Caco-2 (cell line): ENCODE data around the gene TMX2. TPM values are rescaled to one million over a fixed set of nuclear protein-coding genes. Genes with fewer than 3 reads are reported as not detected.
A peak's percentile ranks its signal among the peaks of the same experiment; 100 is the strongest.

ENCODE experiments used
- BruUV-seq: library from RNA; stranded (reverse); fragments of 400-500 nt; replicated peaks from 2 replicates; lab custom pipeline; 2021; lab: Mats Ljungman, UMichigan
- CTCF ChIA-PET: fragments of 300-600 bp; sonication (Branson Sonifier 250); formaldehyde crosslinking; loops from one replicate; lab custom pipeline; 2022; ENCODE audit warnings: antibody characterized with exemption; lab: Charles Lee
- POLR2A ChIA-PET: fragments of 300-600 bp; sonication (Branson Sonifier 250); formaldehyde crosslinking; loops from one replicate; lab custom pipeline; 2022; ENCODE audit warnings: antibody characterized with exemption; lab: Charles Lee
- DNase-seq, 2 experiments: peaks; one replicate each; pipeline versions ENCODE4 v3.0.0 to v3.0.0-alpha.2; 2020 to 2022
- H3K27me3 ChIP-seq: replicated peaks from 2 replicates; pipeline ENCODE4 v1.6.0; 2011; ENCODE audit warnings: low read length; ENCODE audit not compliant: control insufficient read depth, insufficient read depth
- H3K36me3 ChIP-seq: 2 replicates; pipeline ENCODE4 v1.5.1; 2011; ENCODE audit warnings: low read length; ENCODE audit not compliant: control insufficient read depth, insufficient read depth
- H3K4me1 ChIP-seq: fragments of 250-450 bp; sonication (Bioruptor Pico); 2 replicates; pipeline ENCODE4 v1.5.1; 2020; ENCODE audit warnings: mild to moderate bottlenecking
- H3K4me3 ChIP-seq: 2 replicates; pipeline ENCODE4 v1.5.1; 2011; ENCODE audit warnings: low read depth, mild to moderate bottlenecking, control low read depth, low read length
- H3K9me3 ChIP-seq: fragments of 250-450 bp; sonication (Bioruptor Pico); 2 replicates; pipeline ENCODE4 v1.5.1; 2020; ENCODE audit warnings: mild to moderate bottlenecking, moderate library complexity
- H3K27ac Mint-ChIP-seq: one replicate; pipeline ENCODE4 v1.8.0; 2022; ENCODE audit warnings: mixed read lengths; ENCODE audit not compliant: unreplicated experiment
- H3K27me3 Mint-ChIP-seq: one replicate; pipeline ENCODE4 v1.8.0; 2022; ENCODE audit warnings: mixed read lengths; ENCODE audit not compliant: insufficient read depth, unreplicated experiment
- H3K36me3 Mint-ChIP-seq: one replicate; pipeline ENCODE4 v1.8.0; 2022; ENCODE audit warnings: mild to moderate bottlenecking, mixed read lengths; ENCODE audit not compliant: insufficient read depth, unreplicated experiment
- H3K4me1 Mint-ChIP-seq: one replicate; pipeline ENCODE4 v1.8.0; 2022; ENCODE audit warnings: low read depth, mixed read lengths; ENCODE audit not compliant: unreplicated experiment
- H3K4me3 Mint-ChIP-seq: one replicate; pipeline ENCODE4 v1.8.0; 2022; ENCODE audit warnings: mild to moderate bottlenecking, moderate library complexity, mixed read lengths; ENCODE audit not compliant: unreplicated experiment
- H3K9me3 Mint-ChIP-seq: one replicate; pipeline ENCODE4 v1.8.0; 2022; ENCODE audit warnings: mixed read lengths; ENCODE audit not compliant: unreplicated experiment
- CTCF ChIP-seq, 2 experiments: fragments of 200-600 bp in 1 of 2; IDR thresholded peaks; 1 replicate in 1 of 2; 2 replicates in 1 of 2; pipeline versions ENCODE4 v1.5.1 to v1.8.0; 2011 to 2022; ENCODE audit warnings: antibody characterized with exemption in 1 of 2, control low read depth in 1 of 2, inconsistent platforms in 1 of 2, low read depth in 1 of 2, low read length in 1 of 2, mild to moderate bottlenecking in 1 of 2, moderate library complexity in 1 of 2; ENCODE audit not compliant: insufficient read depth in 1 of 2, severe bottlenecking in 1 of 2, unreplicated experiment in 1 of 2
- intact Hi-C: fragments of 100-400 bp; cut with micrococcal nuclease; formaldehyde crosslinking; loops from one replicate; pipeline ENCODE4 v1.10.0; 2022; ENCODE audit not compliant: unreplicated experiment
- total RNA-seq: library from RNA; stranded (reverse); gene quantifications from 2 replicates; pipeline ENCODE4 v1.2.3, GENCODE V29; 2022

TMX2 gene
- total RNA-seq, 1 experiment from 2014 or later, result 150 TPM

GRCh38 chr11:57764566-57764965, 52.2 kb downstream of the TMX2 start:
- POLR2A ChIA-PET, result interaction anchor here (4.1 to 6.8 kb wide), 2 partner anchors 14 to 35 kb away, joined by 57 to 118 read pairs; no protein-coding TSS in a partner anchor
- CTCF ChIA-PET, result interaction anchor here (0.6 to 2.6 kb wide), 4 partner anchors 13 to 36 kb away, joined by 3 to 11 read pairs (median 4); partner anchors contain the start of gene BTBD18
- Histone ChIP-seq H3K4me1 (peaks cover 34% of the 10 kb centered on the region), H3K9me3 (no peaks in the 10 kb centered on the region), H3K27me3 (no peaks in the 10 kb centered on the region), H3K4me3 (peak overlapping the region; percentile 84), H3K36me3 (no peaks in the 10 kb centered on the region)
- no peaks in the 10 kb centered on the region for H3K9me3 Mint-ChIP-seq
- H3K27me3 Mint-ChIP-seq, result no peaks in the 10 kb centered on the region
- no peak for TF ChIP-seq CTCF (IDR thresholded peaks at IDR 0.05; ENCODE audit: insufficient read depth in 1 of 2, low read depth in 1 of 2, low read length in 1 of 2, severe bottlenecking in 1 of 2, unreplicated experiment in 1 of 2)
- DNase-seq, result no peak
- intact Hi-C loops, result no loop called here
- peak overlapping the region; percentile 98 for H3K27ac Mint-ChIP-seq
- H3K4me3 Mint-ChIP-seq, result peak overlapping the region; percentile 96
- H3K36me3 Mint-ChIP-seq, result peaks cover 29% of the 10 kb centered on the region
- H3K4me1 Mint-ChIP-seq, result peaks cover 34% of the 10 kb centered on the region
- no TSS peak for BruUV-seq

- Histone ChIP-seq H3K27me3 (no peaks in the 10 kb centered on the region), H3K4me3 (peak overlapping the region; percentile 84), H3K9me3 (no peaks in the 10 kb centered on the region), H3K36me3 (no peaks in the 10 kb centered on the region), H3K4me1 (peaks cover 38% of the 10 kb centered on the region)
- intact Hi-C loops, result no loop called here
- BruUV-seq, result no TSS peak
- Mint-ChIP-seq H3K27ac (peak overlapping the region; percentile 98), H3K9me3 (no peaks in the 10 kb centered on the region), H3K4me3 (peak overlapping the region; percentile 96), H3K27me3 (no peaks in the 10 kb centered on the region), H3K36me3 (peaks cover 33% of the 10 kb centered on the region), H3K4me1 (peaks cover 36% of the 10 kb centered on the region)
- POLR2A ChIA-PET, result interaction anchor here (6.8 kb wide), 1 partner anchor 14 kb away, joined by 118 read pairs; no protein-coding TSS in a partner anchor
- CTCF ChIA-PET, result interaction anchor here (1.3 to 2.6 kb wide), 3 partner anchors 13 to 36 kb away, joined by 3 to 11 read pairs (median 4); partner anchors contain the start of gene BTBD18
- no peak for TF ChIP-seq CTCF (IDR thresholded peaks at IDR 0.05; ENCODE audit: insufficient read depth in 1 of 2, low read depth in 1 of 2, low read length in 1 of 2, severe bottlenecking in 1 of 2, unreplicated experiment in 1 of 2)
- DNase-seq, result no peak
These were observed 52.6 kb downstream of the TMX2 start for GRCh38 chr11:57764972-57765371.

GRCh38 chr11:57770793-57771192, 58.4 kb downstream of the TMX2 start:
- H3K27me3 Mint-ChIP-seq, result no peaks in the 10 kb centered on the region
- H3K27me3 ChIP-seq, result no peaks in the 10 kb centered on the region
- POLR2A ChIA-PET, result interaction anchor here (1.0 kb wide), 1 partner anchor 8 kb away, joined by 3 read pairs; no protein-coding TSS in a partner anchor
- H3K4me1 Mint-ChIP-seq, result peaks cover 48% of the 10 kb centered on the region
- no peaks in the 10 kb centered on the region for H3K9me3 ChIP-seq
- BruUV-seq, result no TSS peak
- intact Hi-C loops, result no loop called here
- H3K4me3 ChIP-seq, result no peak overlapping the region
- H3K4me3 Mint-ChIP-seq, result no peak overlapping the region
- peaks cover 19% of the 10 kb centered on the region for H3K36me3 Mint-ChIP-seq
- no peaks in the 10 kb centered on the region for H3K36me3 ChIP-seq
- no peak for TF ChIP-seq CTCF (IDR thresholded peaks at IDR 0.05; ENCODE audit: insufficient read depth in 1 of 2, low read depth in 1 of 2, low read length in 1 of 2, severe bottlenecking in 1 of 2, unreplicated experiment in 1 of 2)
- H3K4me1 ChIP-seq, result peaks cover 63% of the 10 kb centered on the region
- H3K27ac Mint-ChIP-seq, result peak overlapping the region; percentile 3
- CTCF ChIA-PET, result no interaction called here
- no peak for DNase-seq
- H3K9me3 Mint-ChIP-seq, result no peaks in the 10 kb centered on the region
